Epithelial cell of esophagus (primary cell): ENCODE results near the gene L3MBTL3.

Source experiments
- DNase-seq: peaks from one replicate; pipeline ENCODE4 v3.0.0; 2010; ENCODE audit warnings: low read depth
- H3K4me3 ChIP-seq: 2 replicates; pipeline ENCODE4 v1.5.1; 2011; ENCODE audit warnings: mild to moderate bottlenecking, low read length, control low read depth
- TF ChIP-seq, protein P1 (sequence below): IDR thresholded peaks from 2 replicates; pipeline ENCODE4 v1.5.1; 2011; ENCODE audit warnings: low read depth, mild to moderate bottlenecking, low read length, control low read depth, inconsistent platforms; ENCODE audit not compliant: insufficient read depth; ENCODE audit errors: missing control alignments

Gene L3MBTL3

DNA sequence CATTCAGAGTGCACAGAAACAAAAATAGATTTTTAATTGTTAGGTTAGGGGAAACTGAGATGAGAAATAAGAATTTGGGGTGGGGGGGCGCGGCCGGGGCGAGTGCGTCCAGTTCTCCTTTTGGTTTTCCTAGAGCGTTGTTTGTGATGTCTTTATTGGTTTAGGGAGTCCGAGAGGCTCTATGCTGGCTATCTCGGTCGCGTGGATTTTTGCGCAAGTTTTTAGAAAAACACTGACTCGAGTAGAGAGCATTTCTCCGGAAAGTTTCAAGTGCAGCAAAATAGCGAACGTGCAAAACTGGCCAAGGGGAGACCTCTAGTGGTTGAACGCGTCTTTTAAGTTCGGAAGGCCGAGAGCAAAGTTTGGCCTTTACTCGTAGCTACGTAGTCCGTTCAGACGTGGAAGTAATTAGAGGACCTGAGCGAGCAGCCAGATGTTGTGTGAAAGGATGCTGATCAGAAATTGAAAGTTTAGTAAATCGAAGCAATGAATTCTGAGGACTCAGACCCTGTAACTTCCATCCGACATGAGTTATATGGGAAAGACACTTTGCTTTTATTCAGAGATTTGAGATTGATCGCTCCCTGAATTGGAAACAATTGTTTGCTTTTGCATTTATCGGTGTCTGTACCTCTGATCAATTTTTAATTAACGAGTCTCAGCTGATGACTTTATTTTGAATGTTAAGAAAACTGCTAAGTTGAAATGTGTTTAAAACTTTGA is 2.7 kb downstream of the L3MBTL3 start:
- TF ChIP-seq, protein P1, sequence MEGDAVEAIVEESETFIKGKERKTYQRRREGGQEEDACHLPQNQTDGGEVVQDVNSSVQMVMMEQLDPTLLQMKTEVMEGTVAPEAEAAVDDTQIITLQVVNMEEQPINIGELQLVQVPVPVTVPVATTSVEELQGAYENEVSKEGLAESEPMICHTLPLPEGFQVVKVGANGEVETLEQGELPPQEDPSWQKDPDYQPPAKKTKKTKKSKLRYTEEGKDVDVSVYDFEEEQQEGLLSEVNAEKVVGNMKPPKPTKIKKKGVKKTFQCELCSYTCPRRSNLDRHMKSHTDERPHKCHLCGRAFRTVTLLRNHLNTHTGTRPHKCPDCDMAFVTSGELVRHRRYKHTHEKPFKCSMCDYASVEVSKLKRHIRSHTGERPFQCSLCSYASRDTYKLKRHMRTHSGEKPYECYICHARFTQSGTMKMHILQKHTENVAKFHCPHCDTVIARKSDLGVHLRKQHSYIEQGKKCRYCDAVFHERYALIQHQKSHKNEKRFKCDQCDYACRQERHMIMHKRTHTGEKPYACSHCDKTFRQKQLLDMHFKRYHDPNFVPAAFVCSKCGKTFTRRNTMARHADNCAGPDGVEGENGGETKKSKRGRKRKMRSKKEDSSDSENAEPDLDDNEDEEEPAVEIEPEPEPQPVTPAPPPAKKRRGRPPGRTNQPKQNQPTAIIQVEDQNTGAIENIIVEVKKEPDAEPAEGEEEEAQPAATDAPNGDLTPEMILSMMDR: peak; percentile 89
- H3K4me3 ChIP-seq: peak overlapping the region; percentile 74
- peak; percentile 91 for DNase-seq

DNA sequence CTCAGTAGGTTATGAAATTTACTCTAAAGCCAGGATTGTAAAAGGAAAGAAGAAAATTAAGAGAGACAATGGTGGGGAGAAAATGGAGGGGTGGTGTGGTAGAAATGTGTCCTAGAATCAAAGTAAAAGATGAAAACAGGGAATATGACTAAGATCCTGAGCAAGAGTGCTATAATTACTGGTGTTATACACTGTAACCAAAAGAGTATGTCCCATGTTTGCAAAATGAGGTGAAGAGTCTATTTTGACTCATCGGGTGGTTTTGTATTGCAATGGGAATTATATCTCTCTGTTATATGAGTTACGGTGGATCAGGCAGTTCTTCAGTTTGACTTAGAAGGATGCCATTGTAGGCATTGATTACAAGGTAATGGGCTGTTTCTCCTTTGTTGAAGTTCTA is 8.5 kb downstream of the L3MBTL3 start:
- H3K4me3 ChIP-seq: no peak overlapping the region
- TF ChIP-seq, protein P1: no peak
- DNase-seq: peak; percentile 0

DNA sequence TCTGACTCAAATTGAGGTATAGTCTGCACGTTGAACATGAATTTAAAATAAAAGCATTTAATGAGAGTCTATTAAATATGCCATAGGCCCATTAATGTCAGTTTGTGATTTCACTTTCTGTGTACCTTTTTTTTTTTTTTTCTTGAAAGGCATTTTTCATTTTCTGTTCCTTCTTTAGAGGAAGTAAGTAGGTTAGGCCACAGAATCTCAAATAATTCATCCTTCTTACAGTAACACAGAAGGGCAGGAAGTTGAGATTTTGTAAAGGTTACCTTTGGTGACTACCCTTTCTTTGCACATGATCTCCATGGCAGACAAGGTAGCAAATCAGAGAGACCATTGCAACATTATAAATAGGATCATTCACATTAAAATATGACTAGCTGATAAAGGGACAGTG is 9.6 kb downstream of the L3MBTL3 start:
- TF ChIP-seq, protein P1: no peak
- DNase-seq: no peak
- H3K4me3 ChIP-seq: no peak overlapping the region

DNA sequence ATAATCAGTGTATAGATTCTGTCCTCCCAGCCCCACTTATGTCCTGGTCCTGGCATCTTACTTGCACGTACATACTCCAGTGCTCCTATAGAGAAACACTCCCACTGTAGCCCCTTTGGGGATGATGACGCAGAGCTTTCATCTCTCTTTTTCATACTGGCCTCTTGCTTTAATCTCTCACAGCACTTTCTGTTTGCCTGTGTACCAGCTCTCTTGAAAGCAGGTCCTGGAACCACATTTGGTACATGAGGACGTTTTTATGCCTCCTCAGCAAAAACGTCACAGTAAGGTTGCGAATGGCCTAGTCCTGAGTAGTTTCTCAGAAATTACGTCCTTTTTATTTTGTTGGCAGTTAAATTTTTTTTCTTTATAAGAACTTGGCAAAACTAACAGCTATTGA is 10.8 kb downstream of the L3MBTL3 start:
- no peak overlapping the region for H3K4me3 ChIP-seq
- DNase-seq: no peak
- TF ChIP-seq, protein P1: no peak

DNA sequence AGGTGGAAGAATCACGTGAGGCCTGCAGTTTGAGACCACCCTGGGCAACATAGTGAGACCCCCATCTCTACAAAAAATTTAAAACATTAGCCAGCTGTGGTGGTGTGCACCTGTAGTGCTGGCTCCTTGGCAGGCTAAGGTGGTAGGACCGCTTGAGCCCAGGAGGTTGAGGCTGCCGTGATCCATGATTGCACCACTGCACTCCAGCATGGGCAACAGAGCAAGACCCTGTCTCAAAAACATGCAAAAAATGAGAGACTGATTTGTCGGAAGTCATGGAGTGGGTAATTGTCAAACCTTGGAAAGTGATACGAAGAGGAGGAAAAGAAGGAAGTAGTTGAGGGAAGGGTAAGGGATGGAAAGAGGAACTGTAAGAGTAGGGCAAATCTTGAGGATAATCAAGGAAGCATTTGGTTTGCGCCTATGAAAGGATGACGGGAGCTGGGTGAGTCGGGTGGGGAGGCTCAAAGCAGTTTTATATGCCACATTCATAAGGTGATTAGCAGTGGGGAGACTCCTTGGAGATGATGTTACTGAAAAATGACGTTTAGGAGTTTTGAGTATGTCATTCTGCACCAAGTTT is 14.5 kb downstream of the L3MBTL3 start:
- DNase-seq: no peak

DNA sequence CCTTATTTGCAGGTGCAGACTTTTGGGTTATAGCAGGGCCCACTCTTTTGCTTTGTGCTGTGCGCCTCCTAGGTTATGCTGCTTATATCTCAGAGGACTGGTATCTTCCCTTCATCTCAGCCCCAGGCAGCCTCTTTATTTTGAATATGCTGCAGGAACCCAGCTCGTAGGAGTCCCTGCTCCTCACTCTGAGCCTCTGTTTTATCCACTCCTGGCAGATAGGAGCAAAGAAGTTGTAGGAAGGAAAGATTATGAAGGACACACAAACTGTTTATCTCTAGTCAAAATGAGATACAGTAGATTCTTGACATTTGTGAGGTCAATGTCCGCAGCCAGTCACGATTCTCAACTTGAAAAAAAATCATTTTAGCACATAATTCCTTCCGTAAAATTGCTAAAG is 15.6 kb downstream of the L3MBTL3 start:
- H3K4me3 ChIP-seq: no peak overlapping the region
- TF ChIP-seq, protein P1: no peak
- no peak for DNase-seq

More for the DNA sequence above, 14.5 kb downstream of the L3MBTL3 start:
- H3K4me3 ChIP-seq: no peak overlapping the region
- TF ChIP-seq, protein P1: no peak
